GM12873 (cell line): ENCODE measurements around the gene PMEL.

Experiments
- CTCF ChIP-seq: IDR thresholded peaks from 2 replicates; pipeline ENCODE4 v1.5.1; 2012; ENCODE audit warnings: low read depth, mild to moderate bottlenecking, moderate library complexity, low read length, control low read depth; ENCODE audit not compliant: insufficient read depth; ENCODE audit errors: missing control alignments

Gene PMEL

GRCh38 chr12:55912908-55913307 lies 52.9 kb downstream of the PMEL start:
- no peak for TF ChIP-seq CTCF

GRCh38 chr12:55909513-55909884 lies 56.3 kb downstream of the PMEL start:
- no peak for TF ChIP-seq CTCF

- no peak for TF ChIP-seq CTCF
Measured at GRCh38 chr12:55908726-55909512, 56.9 kb downstream of the PMEL start.

- TF ChIP-seq CTCF: no peak
Measured at GRCh38 chr12:55906056-55906455, 59.8 kb downstream of the PMEL start.
